Fibroblast of lung (primary cell): ENCODE results near the gene SHANK3.

Experiments
- EZH2 ChIP-seq: IDR thresholded peaks from 2 replicates; pipeline ENCODE4 v1.5.1; 2012; ENCODE audit warnings: low read length, control low read depth, mild to moderate bottlenecking; ENCODE audit errors: missing control alignments
- TF ChIP-seq, protein P1 (sequence below), 2 donors: IDR thresholded peaks in 1 of 2; conservative IDR thresholded peaks in 1 of 2; 1 replicate in 1 of 2; 2 replicates in 1 of 2; pipeline ENCODE4 v1.5.1; 2011 to 2012; ENCODE audit warnings: low read length in 2 of 2, control low read depth in 1 of 2, inconsistent platforms in 1 of 2, low read depth in 1 of 2, mild to moderate bottlenecking in 1 of 2

DNA sequence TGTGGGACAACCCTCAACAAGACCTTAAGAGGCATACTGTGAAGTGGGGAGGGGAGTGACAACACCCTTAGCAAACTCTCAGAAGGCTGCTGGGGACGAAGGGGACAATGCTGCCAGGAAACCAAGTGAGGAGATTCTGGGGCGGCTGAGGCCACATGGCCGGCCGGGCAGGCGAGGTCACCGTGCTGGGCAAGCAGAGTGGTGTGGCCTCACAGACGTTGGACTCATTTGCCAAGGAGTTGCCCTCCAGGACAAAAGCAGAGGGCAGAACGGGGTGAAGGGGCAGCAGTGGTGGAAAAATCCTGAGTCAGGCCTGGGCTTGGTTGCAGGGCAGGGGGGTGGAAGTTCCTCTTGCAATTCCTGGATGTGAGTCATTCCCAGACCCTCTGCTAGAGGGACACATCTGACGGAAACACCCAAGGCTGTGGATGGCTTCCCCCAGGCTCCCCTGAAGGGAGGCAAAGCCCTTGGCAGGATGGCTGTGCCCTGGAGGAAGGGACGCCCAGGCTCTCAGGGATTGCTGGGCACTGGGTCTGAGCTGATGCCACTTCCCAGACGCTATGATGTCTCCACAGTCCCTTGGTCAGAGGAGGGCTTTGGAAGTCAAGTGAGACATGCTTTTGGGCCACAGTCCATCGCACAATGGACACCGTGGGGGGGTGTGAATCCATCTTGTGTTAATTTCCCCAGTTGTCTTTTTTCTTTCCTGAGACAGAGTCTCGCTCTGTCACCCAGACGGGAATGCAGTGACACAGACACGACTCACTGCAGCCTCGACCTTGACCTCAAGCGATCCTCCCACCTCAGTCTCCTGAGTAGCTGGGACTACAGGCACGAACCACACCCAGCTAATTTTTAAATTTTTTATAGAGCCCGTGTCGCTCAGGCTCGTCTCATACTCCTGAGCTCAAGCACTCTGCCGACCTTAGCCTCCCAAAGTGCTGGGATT is 16.2 kb upstream of the SHANK3 start:
- TF ChIP-seq, protein P1, sequence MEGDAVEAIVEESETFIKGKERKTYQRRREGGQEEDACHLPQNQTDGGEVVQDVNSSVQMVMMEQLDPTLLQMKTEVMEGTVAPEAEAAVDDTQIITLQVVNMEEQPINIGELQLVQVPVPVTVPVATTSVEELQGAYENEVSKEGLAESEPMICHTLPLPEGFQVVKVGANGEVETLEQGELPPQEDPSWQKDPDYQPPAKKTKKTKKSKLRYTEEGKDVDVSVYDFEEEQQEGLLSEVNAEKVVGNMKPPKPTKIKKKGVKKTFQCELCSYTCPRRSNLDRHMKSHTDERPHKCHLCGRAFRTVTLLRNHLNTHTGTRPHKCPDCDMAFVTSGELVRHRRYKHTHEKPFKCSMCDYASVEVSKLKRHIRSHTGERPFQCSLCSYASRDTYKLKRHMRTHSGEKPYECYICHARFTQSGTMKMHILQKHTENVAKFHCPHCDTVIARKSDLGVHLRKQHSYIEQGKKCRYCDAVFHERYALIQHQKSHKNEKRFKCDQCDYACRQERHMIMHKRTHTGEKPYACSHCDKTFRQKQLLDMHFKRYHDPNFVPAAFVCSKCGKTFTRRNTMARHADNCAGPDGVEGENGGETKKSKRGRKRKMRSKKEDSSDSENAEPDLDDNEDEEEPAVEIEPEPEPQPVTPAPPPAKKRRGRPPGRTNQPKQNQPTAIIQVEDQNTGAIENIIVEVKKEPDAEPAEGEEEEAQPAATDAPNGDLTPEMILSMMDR (conservative IDR thresholded peaks at IDR 0.05 in 1 of 2, IDR thresholded peaks at IDR 0.05 in 1 of 2; ENCODE audit: low read depth in 1 of 2, low read length in 2 of 2) = no peak
- TF ChIP-seq EZH2 = no peak
